GM12865 (cell line): Measurements from ENCODE around the gene MNAT1.

Source experiments
- DNase-seq: peaks from one replicate; pipeline ENCODE4 v3.0.0; 2010; ENCODE audit warnings: low read depth
- H3K4me3 ChIP-seq: 2 replicates; pipeline ENCODE4 v1.5.1; 2011; ENCODE audit warnings: mild to moderate bottlenecking, low read depth, low read length, control low read depth
- CTCF ChIP-seq: IDR thresholded peaks from 2 replicates; pipeline ENCODE4 v1.5.1; 2011; ENCODE audit warnings: low read length, control low read depth, low read depth, inconsistent platforms; ENCODE audit not compliant: insufficient read depth; ENCODE audit errors: missing control alignments

The MNAT1 gene

GRCh38 chr14:60998617-60999016 is 264.1 kb downstream of the MNAT1 start:
- TF ChIP-seq CTCF = no peak

GRCh38 chr14:60999536-60999935 is 265.0 kb downstream of the MNAT1 start:
- TF ChIP-seq CTCF = no peak
- H3K4me3 ChIP-seq = no peak overlapping the region
- no peak for DNase-seq

More at GRCh38 chr14:60998617-60999016, 264.1 kb downstream of the MNAT1 start:
- DNase-seq = no peak
- no peak overlapping the region for H3K4me3 ChIP-seq

- no peak for DNase-seq
- no peak for TF ChIP-seq CTCF
- no peak overlapping the region for H3K4me3 ChIP-seq
These were observed 269.0 kb downstream of the MNAT1 start for GRCh38 chr14:61003571-61003970.

GRCh38 chr14:61019537-61019936 is 285.0 kb downstream of the MNAT1 start:
- TF ChIP-seq CTCF = no peak
- no peak overlapping the region for H3K4me3 ChIP-seq
- no peak for DNase-seq
